Keratinocyte (primary cell): ENCODE measurements around the gene PTBP2. TPM values are rescaled to one million over a fixed set of nuclear protein-coding genes. Genes with fewer than 3 reads are reported as not detected.

Experiments used
- DNase-seq: peaks from one replicate; pipeline ENCODE4 v3.0.0-alpha.2; 2011; ENCODE audit warnings: low read depth, missing footprints, low spot score
- FAIRE-seq: peaks from 2 replicates; lab custom pipeline; 2011; peaks lifted over from hg19 to GRCh38; lab: Jason Lieb, UNC
- H2AFZ ChIP-seq: 2 replicates; pipeline ENCODE4 v1.6.0; 2012; ENCODE audit warnings: low read length, control low read depth, inconsistent platforms; ENCODE audit not compliant: control insufficient read depth
- H3K27ac ChIP-seq: 2 replicates; pipeline ENCODE4 v1.5.1; 2011; ENCODE audit warnings: low read length; ENCODE audit not compliant: control insufficient read depth, insufficient read depth
- H3K27me3 ChIP-seq: 3 replicates; pipeline ENCODE4 v1.6.0; 2011; ENCODE audit warnings: low read length; ENCODE audit not compliant: control insufficient read depth, insufficient read depth; ENCODE audit errors: extremely low read depth
- H3K36me3 ChIP-seq, 2 experiments: 2 replicates in 1 of 2; 3 replicates in 1 of 2; pipeline ENCODE4 v1.5.1; 2011; ENCODE audit warnings: low read length in 2 of 2, mild to moderate bottlenecking in 1 of 2; ENCODE audit not compliant: control insufficient read depth in 2 of 2, insufficient read depth in 2 of 2; ENCODE audit errors: extremely low read depth in 1 of 2
- H3K4me1 ChIP-seq: 3 replicates; pipeline ENCODE4 v1.5.1; 2011; ENCODE audit warnings: low read length; ENCODE audit not compliant: control insufficient read depth, insufficient read depth; ENCODE audit errors: extremely low read depth
- H3K4me2 ChIP-seq: 3 replicates; pipeline ENCODE4 v1.6.0; 2011; ENCODE audit warnings: low read depth, low read length; ENCODE audit not compliant: control insufficient read depth, insufficient read depth; ENCODE audit errors: extremely low read depth
- H3K4me3 ChIP-seq, 3 experiments: fragments of 200-600 bp in 1 of 3; sonication (generic) in 1 of 3; 2 replicates in 2 of 3; 3 replicates in 1 of 3; pipeline ENCODE4 v1.5.1; 2011 to 2016; ENCODE audit warnings: low read length in 3 of 3, mild to moderate bottlenecking in 3 of 3, control low read depth in 2 of 3, inconsistent platforms in 1 of 3, low read depth in 1 of 3, mixed read lengths in 1 of 3, mixed run types in 1 of 3, moderate library complexity in 1 of 3; ENCODE audit not compliant: control insufficient read depth in 2 of 3, insufficient read depth in 2 of 3; ENCODE audit errors: extremely low read depth in 1 of 3
- H3K79me2 ChIP-seq: 2 replicates; pipeline ENCODE4 v1.6.0; 2012; ENCODE audit warnings: low read length; ENCODE audit not compliant: control insufficient read depth, insufficient read depth
- H3K9ac ChIP-seq: 3 replicates; pipeline ENCODE4 v1.6.0; 2011; ENCODE audit warnings: low read length; ENCODE audit not compliant: control insufficient read depth, insufficient read depth; ENCODE audit errors: extremely low read depth
- H3K9me1 ChIP-seq: 3 replicates; pipeline ENCODE4 v1.6.0; 2011; ENCODE audit warnings: low read length; ENCODE audit not compliant: control insufficient read depth, insufficient read depth; ENCODE audit errors: extremely low read depth
- H3K9me3 ChIP-seq: 2 replicates; pipeline ENCODE4 v1.5.1; 2012; ENCODE audit warnings: low read depth, low read length; ENCODE audit not compliant: control insufficient read depth
- H4K20me1 ChIP-seq: 3 replicates; pipeline ENCODE4 v1.6.0; 2011; ENCODE audit warnings: low read length; ENCODE audit not compliant: control insufficient read depth, insufficient read depth; ENCODE audit errors: extremely low read depth
- EZH2 ChIP-seq: IDR thresholded peaks from one replicate; pipeline ENCODE4 v1.6.1; 2012; ENCODE audit warnings: inconsistent platforms, mild to moderate bottlenecking, low read length, moderate library complexity
- dilution Hi-C: fragments of 300-500 bp; cut with MboI; formaldehyde crosslinking; loops from one replicate; pipeline ENCODE4 v1.7.0; 2020; ENCODE audit warnings: low sequenced_read_pairs; ENCODE audit not compliant: extremely low pct_ligation_motif_present
- polyA plus RNA-seq, 5 experiments: library from polyadenylated mRNA; depleted of rRNA in 3 of 5; stranded (reverse) in 3 of 5; stranded (forward) in 1 of 5; unstranded in 1 of 5; fragments of >200 nt; gene quantifications; 1 replicate in 1 of 5; 2 replicates in 3 of 5; 3 replicates in 1 of 5; pipeline versions ENCODE4 v1.2.1 to v1.2.3, GENCODE V29; 2011 to 2012; ENCODE audit warnings: missing spikeins in 2 of 5, low read depth in 1 of 5, low replicate concordance in 1 of 5
- TF ChIP-seq, protein P1 (sequence below), 3 experiments: IDR thresholded peaks in 1 of 3; conservative IDR thresholded peaks in 1 of 3; optimal IDR thresholded peaks in 1 of 3; 2 replicates in 2 of 3; 3 replicates in 1 of 3; pipeline versions ENCODE3 to v1.5.1; 2011; ENCODE audit warnings: low read length in 3 of 3, mild to moderate bottlenecking in 3 of 3, moderate library complexity in 2 of 3, control low read depth in 1 of 3, inconsistent platforms in 1 of 3; ENCODE audit not compliant: insufficient read depth in 2 of 3; ENCODE audit errors: extremely low read depth in 1 of 3

PTBP2 gene
- polyA plus RNA-seq, 1 donor (not counting 4 experiments of a cell fraction or from before 2014, with no cell fraction given): 9.5 TPM

DNA sequence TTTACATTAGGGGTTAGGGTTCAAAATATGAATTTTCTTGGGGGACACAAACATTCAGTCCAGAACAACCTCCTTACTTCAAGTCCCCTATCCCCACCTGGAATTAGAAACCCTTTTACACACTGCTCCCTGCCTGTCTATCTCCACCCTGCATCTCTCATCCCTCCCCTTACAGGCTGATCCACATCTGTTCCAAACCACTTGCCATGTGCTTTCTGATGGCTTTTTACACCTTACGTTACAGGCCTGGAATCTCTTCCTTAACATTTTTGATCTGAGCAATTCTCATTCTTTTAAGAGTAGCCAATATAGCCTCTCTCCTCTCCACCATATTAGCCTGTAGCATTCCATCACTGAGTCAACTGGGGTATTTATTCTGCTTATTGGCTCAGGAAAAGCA is 122.0 kb downstream of the PTBP2 start:
- Histone ChIP-seq H3K4me3 (no peak overlapping the region), H3K4me1 (no peaks in the 10 kb centered on the region), H4K20me1 (no peaks in the 10 kb centered on the region), H3K79me2 (no peaks in the 10 kb centered on the region), H3K27me3 (no peaks in the 10 kb centered on the region), H3K27ac (no peak overlapping the region), H3K36me3 (no peaks in the 10 kb centered on the region), H3K9ac (no peak overlapping the region), H3K4me2 (no peak overlapping the region), H2AFZ (no peak overlapping the region), H3K9me3 (no peaks in the 10 kb centered on the region), H3K9me1 (no peaks in the 10 kb centered on the region)
- dilution Hi-C loops: no loop called here
- FAIRE-seq: no peak
- TF ChIP-seq EZH2: no peak
- no peak for DNase-seq

DNA sequence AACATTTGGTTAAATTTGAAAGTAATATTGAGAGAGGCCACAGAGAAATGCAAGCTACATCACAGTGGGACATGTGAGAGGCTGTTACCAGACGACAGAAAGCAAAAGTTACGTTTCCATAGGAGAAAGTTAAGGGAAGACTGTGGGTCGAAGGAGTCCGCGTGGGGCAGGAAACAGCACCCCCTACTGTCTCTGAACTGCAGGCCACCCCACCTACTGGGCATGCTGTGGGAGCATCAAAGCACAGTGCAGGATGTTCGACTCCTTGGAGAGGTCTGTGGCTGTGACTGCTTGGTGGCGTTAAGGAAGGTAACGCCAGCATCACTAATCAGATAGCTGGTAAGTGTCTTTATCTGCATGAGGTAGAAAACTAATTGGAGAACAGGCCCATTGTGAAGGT is 123.9 kb downstream of the PTBP2 start:
- no peak for DNase-seq
- H3K4me3 ChIP-seq: no peak overlapping the region

More for the DNA sequence above, 123.9 kb downstream of the PTBP2 start:
- Histone ChIP-seq H3K27me3 (no peaks in the 10 kb centered on the region), H4K20me1 (no peaks in the 10 kb centered on the region), H2AFZ (no peak overlapping the region), H3K4me2 (no peak overlapping the region), H3K79me2 (no peaks in the 10 kb centered on the region), H3K9me1 (no peaks in the 10 kb centered on the region), H3K4me1 (no peaks in the 10 kb centered on the region), H3K27ac (no peak overlapping the region), H3K36me3 (no peaks in the 10 kb centered on the region), H3K9me3 (no peaks in the 10 kb centered on the region), H3K9ac (no peak overlapping the region)
- no peak for FAIRE-seq
- TF ChIP-seq EZH2: no peak
- TF ChIP-seq, protein P1, sequence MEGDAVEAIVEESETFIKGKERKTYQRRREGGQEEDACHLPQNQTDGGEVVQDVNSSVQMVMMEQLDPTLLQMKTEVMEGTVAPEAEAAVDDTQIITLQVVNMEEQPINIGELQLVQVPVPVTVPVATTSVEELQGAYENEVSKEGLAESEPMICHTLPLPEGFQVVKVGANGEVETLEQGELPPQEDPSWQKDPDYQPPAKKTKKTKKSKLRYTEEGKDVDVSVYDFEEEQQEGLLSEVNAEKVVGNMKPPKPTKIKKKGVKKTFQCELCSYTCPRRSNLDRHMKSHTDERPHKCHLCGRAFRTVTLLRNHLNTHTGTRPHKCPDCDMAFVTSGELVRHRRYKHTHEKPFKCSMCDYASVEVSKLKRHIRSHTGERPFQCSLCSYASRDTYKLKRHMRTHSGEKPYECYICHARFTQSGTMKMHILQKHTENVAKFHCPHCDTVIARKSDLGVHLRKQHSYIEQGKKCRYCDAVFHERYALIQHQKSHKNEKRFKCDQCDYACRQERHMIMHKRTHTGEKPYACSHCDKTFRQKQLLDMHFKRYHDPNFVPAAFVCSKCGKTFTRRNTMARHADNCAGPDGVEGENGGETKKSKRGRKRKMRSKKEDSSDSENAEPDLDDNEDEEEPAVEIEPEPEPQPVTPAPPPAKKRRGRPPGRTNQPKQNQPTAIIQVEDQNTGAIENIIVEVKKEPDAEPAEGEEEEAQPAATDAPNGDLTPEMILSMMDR (optimal IDR thresholded peaks at IDR 0.05 in 1 of 3, IDR thresholded peaks at IDR 0.05 in 1 of 3, conservative IDR thresholded peaks at IDR 0.05 in 1 of 3; ENCODE audit: extremely low read depth in 1 of 3, insufficient read depth in 2 of 3, low read length in 3 of 3): peak; percentile 69 to 88 (median 85)
- dilution Hi-C loops: no loop called here
